ENCODE measurements around the gene NUDC. TPM values are rescaled to one million over a fixed set of nuclear protein-coding genes. Genes with fewer than 3 reads are reported as not detected.

Gene NUDC
- total RNA-seq, 1 experiment from 2014 or later, result 149 TPM

GRCh38 chr1:26994787-26995517, 73.4 kb downstream of the NUDC start:
- Histone ChIP-seq H3K9me2 (replicated peaks; ENCODE audit: low read length) (no peaks in the 10 kb centered on the region), H3K27ac (ENCODE audit: low read length) (peak overlapping the region; percentile 49), H2AFZ (ENCODE audit: low read length) (no peak overlapping the region), H3K4me1 (ENCODE audit: insufficient read depth, low read length) (peaks cover 70% of the 10 kb centered on the region), H3K4me2 (ENCODE audit: low read length) (peak overlapping the region; percentile 90), H3K4me3 (ENCODE audit: low read length) (peak overlapping the region; percentile 88), H3K79me2 (ENCODE audit: low read length) (peaks cover 56% of the 10 kb centered on the region), H3K9ac (ENCODE audit: low read length) (peak overlapping the region; percentile 82), H3K9me3 (ENCODE audit: low read length) (no peaks in the 10 kb centered on the region), H4K20me1 (ENCODE audit: low read length) (peaks cover 27% of the 10 kb centered on the region), H3F3A (ENCODE audit: low read length, unreplicated experiment) (peaks cover 23% of the 10 kb centered on the region), H3K36me3 (ENCODE audit: low read depth, low read length) (peaks cover 12% of the 10 kb centered on the region), H3K27me3 (ENCODE audit: low read length) (no peaks in the 10 kb centered on the region)
- ChIA-PET CTCF (interaction anchor here (0.5 kb wide), 2 partner anchors 12 to 29 kb away, joined by 3 to 5 read pairs; no protein-coding TSS in a partner anchor), POLR2A (ENCODE audit: unreplicated experiment) (interaction anchor here (0.5 kb wide), 1 partner anchor 28 kb away, joined by 10 read pairs; no protein-coding TSS in a partner anchor)
- ATAC-seq (no peak), DNase-seq (peak; percentile 56)
- intact Hi-C loops (cut with micrococcal nuclease), result no loop called here
- TF ChIP-seq CTCF (conservative IDR thresholded peaks at IDR 0.05; ENCODE audit: low read depth, low read length), result no peak
- no peak for TF ChIP-seq EZH2 (IDR thresholded peaks at IDR 0.05; ENCODE audit: low read length, unreplicated experiment)
- TF ChIP-seq EZH2phosphoT487 (IDR thresholded peaks at IDR 0.05; ENCODE audit: borderline replicate concordance, low read length), result no peak
- BruUV-seq (replicated peaks), result TSS peak; percentile 36

DNA sequence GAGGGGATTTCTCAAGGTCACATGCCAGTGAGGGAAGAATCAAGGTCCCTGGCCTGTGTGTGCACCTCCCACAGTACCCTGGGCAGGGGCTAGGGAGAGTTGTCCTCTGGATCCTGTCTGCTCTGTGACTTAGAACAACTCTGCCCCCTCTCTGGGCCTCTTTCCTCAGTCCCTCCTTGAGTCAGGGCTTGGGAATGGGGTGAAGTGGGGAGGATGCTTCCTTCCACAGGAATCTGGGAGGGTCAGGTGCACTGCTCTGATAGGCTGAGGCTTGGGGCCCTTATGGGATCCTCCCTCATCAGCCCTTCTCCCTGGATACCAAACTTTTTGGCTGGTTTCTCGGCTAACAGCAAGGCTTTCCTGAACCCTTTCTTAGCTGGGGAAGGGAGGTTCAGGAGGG, 74.5 kb downstream of the NUDC start:
- Histone ChIP-seq H2AFZ (ENCODE audit: low read length) (no peak overlapping the region), H3K9ac (ENCODE audit: low read length) (peak overlapping the region; percentile 82; the same call in 1 of the 2 replicates), H3K4me2 (ENCODE audit: low read length) (peak overlapping the region; percentile 90), H3K9me3 (ENCODE audit: low read length) (no peaks in the 10 kb centered on the region), H3K27ac (ENCODE audit: low read length) (peak overlapping the region; percentile 27), H3K4me3 (ENCODE audit: low read length) (peak overlapping the region; percentile 88), H3K9me2 (replicated peaks; ENCODE audit: low read length) (no peaks in the 10 kb centered on the region), H4K20me1 (ENCODE audit: low read length) (peaks cover 27% of the 10 kb centered on the region), H3K36me3 (ENCODE audit: low read depth, low read length) (peaks cover 12% of the 10 kb centered on the region), H3K79me2 (ENCODE audit: low read length) (peaks cover 57% of the 10 kb centered on the region), H3F3A (ENCODE audit: low read length, unreplicated experiment) (peaks cover 19% of the 10 kb centered on the region), H3K4me1 (ENCODE audit: insufficient read depth, low read length) (peaks cover 74% of the 10 kb centered on the region), H3K27me3 (ENCODE audit: low read length) (no peaks in the 10 kb centered on the region)
- POLR2A ChIA-PET (ENCODE audit: unreplicated experiment), result no interaction called here
- peak; percentile 5; the same call in 1 of the 2 replicates for ATAC-seq
- TF ChIP-seq EZH2phosphoT487 (IDR thresholded peaks at IDR 0.05; ENCODE audit: borderline replicate concordance, low read length), result no peak
- TF ChIP-seq CTCF (conservative IDR thresholded peaks at IDR 0.05; ENCODE audit: low read depth, low read length), result no peak
- TF ChIP-seq EZH2 (IDR thresholded peaks at IDR 0.05; ENCODE audit: low read length, unreplicated experiment), result no peak
- BruUV-seq (replicated peaks), result no TSS peak
- CTCF ChIA-PET, result interaction anchor here (0.8 kb wide), 1 partner anchor 34 kb away, joined by 3 read pairs; no protein-coding TSS in a partner anchor
- intact Hi-C loops (cut with micrococcal nuclease), result loop anchor here (2.0 kb wide), 2 partner anchors 35 to 101 kb away; no protein-coding TSS in a partner anchor
- DNase-seq, result peak; percentile 71

Other genes with a start within 250 kb of the NUDC start
- gene ARID1A, start 225.7 kb upstream of the NUDC start, total RNA-seq (2014; rRNA removed), result 43.8 and 78.0 TPM in 2 replicates
- 6.0 and 8.8 TPM in 2 replicates for gene PIGV, start 133.8 kb upstream of the NUDC start, total RNA-seq (2014; rRNA removed)
- gene ZDHHC18, start 95.1 kb upstream of the NUDC start, total RNA-seq (2014; rRNA removed), result 18.1 and 26.9 TPM in 2 replicates
- gene SFN, start 58.6 kb upstream of the NUDC start, total RNA-seq (2014; rRNA removed), result 411 and 577 TPM in 2 replicates
- gene GPN2, start 31.5 kb upstream of the NUDC start, total RNA-seq (2014; rRNA removed), result 24.6 and 28.2 TPM in 2 replicates
- 16.1 and 18.8 TPM in 2 replicates for gene GPATCH3, start 21.3 kb upstream of the NUDC start, total RNA-seq (2014; rRNA removed)
- gene NR0B2, start 7.8 kb upstream of the NUDC start, total RNA-seq (2014; rRNA removed), result not detected in 2 replicates
- gene KDF1, start 38.7 kb downstream of the NUDC start, total RNA-seq (2014; rRNA removed), result 21.7 and 22.9 TPM in 2 replicates
- 108 and 109 TPM in 2 replicates for gene TRNP1, start 71.9 kb downstream of the NUDC start, total RNA-seq (2014; rRNA removed)
- gene TENT5B, start 91.1 kb downstream of the NUDC start, total RNA-seq (2014; rRNA removed), result 20.0 and 21.4 TPM in 2 replicates
- gene SLC9A1, start 233.4 kb downstream of the NUDC start, total RNA-seq (2014; rRNA removed), result 25.2 and 26.4 TPM in 2 replicates